Ovary (tissue), 9 donors: ENCODE measurements around the gene ZNF511. TPM values are rescaled to one million over a fixed set of nuclear protein-coding genes. Genes with fewer than 3 reads are reported as not detected.
"Not testable (repeated sequence)": the region's sequence is repeated elsewhere in the genome, so short reads cannot be mapped to it uniquely, and the experiment has no call there.

ENCODE experiments used
- DNase-seq, 5 donors: peaks; one replicate each; pipeline ENCODE4 v3.0.0-alpha.2; 2019 to 2020
- H3K27ac ChIP-seq, 2 donors: fragments of 200-600 bp; one replicate each; pipeline versions ENCODE4 v1.5.1 to v1.8.0; 2019 to 2022
- H3K27me3 ChIP-seq: fragments of 200-600 bp; one replicate; pipeline ENCODE4 v1.8.0; 2022
- H3K36me3 ChIP-seq: fragments of 200-600 bp; sonication (generic); one replicate; pipeline ENCODE4 v1.5.1; 2019
- H3K4me1 ChIP-seq: one replicate; pipeline ENCODE4 v1.8.1; 2013; ENCODE audit warnings: mild to moderate bottlenecking, moderate library complexity; ENCODE audit not compliant: insufficient read depth
- H3K4me3 ChIP-seq: fragments of 200-600 bp; sonication (generic); one replicate; pipeline ENCODE4 v1.5.1; 2017
- H3K9me3 ChIP-seq, 2 donors: fragments of 200-600 bp in 1 of 2; sonication (generic) in 1 of 2; one replicate each; pipeline versions ENCODE4 v1.5.1 to v1.8.1; 2013 to 2019; ENCODE audit warnings: mild to moderate bottlenecking in 1 of 2, moderate library complexity in 1 of 2
- EP300 ChIP-seq: sonication (generic); formaldehyde crosslinking; IDR thresholded peaks from one replicate; pipeline ENCODE4 v1.6.1; 2017; ENCODE audit warnings: antibody characterized with exemption
- POLR2A ChIP-seq: fragments of 450-650 bp; IDR thresholded peaks from one replicate; pipeline ENCODE4 v1.6.1; 2017; ENCODE audit warnings: antibody characterized with exemption, mild to moderate bottlenecking, moderate library complexity
- WGBS, 3 donors: extraction: QIAGEN DNeasy Blood & Tissue Kit in 1 of 3; methylation state at CpG; one replicate each; pipeline versions ENCODE4 v1.1.5 to v1.1.7; 2013 to 2017; 5-methylcytosine and 5-hydroxymethylcytosine counted together
- intact Hi-C, 4 donors: fragments of 100-400 bp; cut with DNase I; formaldehyde crosslinking; loops; one replicate each; pipeline versions ENCODE4 v1.11.0 to v1.15.1; 2022 to 2023
- polyA plus RNA-seq, 2 donors: library from polyadenylated mRNA; stranded (reverse); fragments of 200-250 nt in 1 of 2; fragments of 350-450 nt in 1 of 2; fragmentation: Illumina TruSeq in 1 of 2; extraction: RNeasy Lipid Tissue Mini Kit (QIAGEN cat#74804) in 1 of 2; gene quantifications; one replicate each; pipeline ENCODE4 v1.2.3, GENCODE V29; 2013 to 2014
- total RNA-seq, 7 donors: library from RNA; depleted of rRNA in 2 of 7; stranded (reverse); fragments of >200 nt in 2 of 7; fragmentation: NEBNext Ultra II Directional in 3 of 7; extraction: Animal tissue kit (Norgen Biotek cat#: 25700) in 3 of 7; gene quantifications; one replicate each; pipeline versions ENCODE4 v1.1.0 to v1.2.4, GENCODE V29; 2016 to 2023
- TF ChIP-seq, protein P1 (sequence below), 3 donors: fragments of 450-650 bp in 2 of 3; fragments of 200-600 bp in 1 of 3; IDR thresholded peaks; one replicate each; pipeline versions ENCODE4 v1.5.1 to v1.8.0; 2016 to 2022; ENCODE audit warnings: antibody characterized with exemption in 3 of 3, mild to moderate bottlenecking in 1 of 3
- donor health status: DM: no; HTN: no; CAD: no; lungs with moderate emphysema.
- donor health status: DM: no; HTN: no; CAD: no.
- donor health status: Bipolar disorder and iron deficiency.
- donor health status: DM: yes; HTN: yes; CAD: no.
- donor health status: DM: no; HTN: no; CAD: no.
- donor health status: DM: yes; HTN: yes; CAD: no.

Gene ZNF511
- total and polyA plus RNA-seq, 9 donors, result 16.3 to 64.8 (median 46.8) TPM

DNA sequence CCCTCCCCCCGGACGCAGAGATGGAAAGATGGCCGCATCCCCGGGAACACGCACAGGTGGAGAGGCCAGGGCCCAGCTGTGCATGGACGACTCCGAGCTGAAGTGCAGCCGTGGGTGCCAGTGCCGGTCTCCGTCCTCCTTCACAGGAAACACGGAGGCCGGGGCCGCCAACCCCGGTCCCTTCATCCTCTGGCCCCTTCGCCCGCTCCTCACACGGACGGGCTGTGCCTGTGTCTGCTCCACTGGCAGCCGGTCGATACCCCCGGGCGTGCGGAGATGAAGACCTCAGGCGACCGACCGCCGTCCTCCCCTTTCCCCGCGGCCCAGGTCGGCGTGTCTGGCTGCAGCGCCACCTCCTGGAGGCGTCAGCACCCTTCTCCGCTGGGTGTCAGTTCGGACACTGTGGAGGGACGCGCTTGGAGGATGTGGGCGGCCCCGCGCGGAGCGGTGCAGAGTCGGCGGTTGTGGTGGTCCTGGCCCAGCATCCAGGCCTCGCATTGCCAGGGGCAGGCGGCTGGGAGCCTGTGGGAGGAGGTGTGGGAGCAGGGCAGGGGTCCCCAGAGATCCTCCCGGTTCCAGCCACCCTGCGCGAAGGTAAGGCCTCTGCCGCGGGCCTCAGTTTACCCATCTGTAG is 9.9 kb downstream of the ZNF511 start:
- Histone ChIP-seq H3K4me3 (peak overlapping the region; percentile 23), H3K9me3 (no peaks in the 10 kb centered on the region), H3K36me3 (no peaks in the 10 kb centered on the region), H3K27ac (no peak overlapping the region), H3K4me1 (no peaks in the 10 kb centered on the region), H3K27me3 (no peaks in the 10 kb centered on the region)
- WGBS, 3 donors, result 8 to 15% (median 15%) methylated on average over 28 to 51 of the region's 51 CpGs
- peak; percentile 41 to 73 (median 64) for DNase-seq
- intact Hi-C loops, result loop anchor here in 1 of 4 donors (5.0 kb wide), 1 partner anchor 176 kb away; no protein-coding TSS in a partner anchor
- TF ChIP-seq EP300 (no peak), POLR2A (no peak)
- TF ChIP-seq, protein P1, sequence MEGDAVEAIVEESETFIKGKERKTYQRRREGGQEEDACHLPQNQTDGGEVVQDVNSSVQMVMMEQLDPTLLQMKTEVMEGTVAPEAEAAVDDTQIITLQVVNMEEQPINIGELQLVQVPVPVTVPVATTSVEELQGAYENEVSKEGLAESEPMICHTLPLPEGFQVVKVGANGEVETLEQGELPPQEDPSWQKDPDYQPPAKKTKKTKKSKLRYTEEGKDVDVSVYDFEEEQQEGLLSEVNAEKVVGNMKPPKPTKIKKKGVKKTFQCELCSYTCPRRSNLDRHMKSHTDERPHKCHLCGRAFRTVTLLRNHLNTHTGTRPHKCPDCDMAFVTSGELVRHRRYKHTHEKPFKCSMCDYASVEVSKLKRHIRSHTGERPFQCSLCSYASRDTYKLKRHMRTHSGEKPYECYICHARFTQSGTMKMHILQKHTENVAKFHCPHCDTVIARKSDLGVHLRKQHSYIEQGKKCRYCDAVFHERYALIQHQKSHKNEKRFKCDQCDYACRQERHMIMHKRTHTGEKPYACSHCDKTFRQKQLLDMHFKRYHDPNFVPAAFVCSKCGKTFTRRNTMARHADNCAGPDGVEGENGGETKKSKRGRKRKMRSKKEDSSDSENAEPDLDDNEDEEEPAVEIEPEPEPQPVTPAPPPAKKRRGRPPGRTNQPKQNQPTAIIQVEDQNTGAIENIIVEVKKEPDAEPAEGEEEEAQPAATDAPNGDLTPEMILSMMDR (IDR thresholded peaks at IDR 0.05), result peak; percentile 26 to 51 (median 47)

DNA sequence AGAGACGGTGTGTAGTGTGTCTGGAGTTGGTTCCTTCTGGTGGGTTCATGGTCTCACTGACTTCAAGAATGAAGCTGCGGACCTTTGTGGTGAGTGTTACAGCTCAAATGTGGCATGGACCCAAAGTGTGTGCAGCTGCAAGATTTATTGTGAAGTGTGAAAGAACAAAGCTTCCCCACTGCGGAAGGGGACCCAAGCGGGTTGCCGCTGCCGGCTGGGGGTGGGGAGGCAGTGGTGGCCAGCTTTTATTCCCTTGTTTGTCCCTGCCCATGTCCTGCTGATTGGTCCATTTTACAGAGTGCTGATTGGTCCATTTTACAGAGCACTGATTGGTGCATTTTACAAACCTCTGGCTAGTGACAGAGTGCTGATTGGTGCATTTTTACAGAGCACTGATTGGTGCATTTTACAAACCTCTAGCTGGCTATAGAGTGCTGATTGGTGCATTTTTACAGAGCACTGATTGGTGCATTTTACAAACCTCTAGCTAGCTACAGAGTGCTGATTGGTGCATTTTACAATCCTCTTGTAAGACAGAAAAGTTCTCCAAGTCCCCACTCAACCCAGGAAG is 12.2 kb downstream of the ZNF511 start:
- DNase-seq, H3K36me3 ChIP-seq, intact Hi-C loops, H3K9me3 ChIP-seq, H3K4me3 ChIP-seq, H3K4me1 ChIP-seq, H3K27me3 ChIP-seq, H3K27ac ChIP-seq: not testable (repeated sequence)
- WGBS, 3 donors, result 84 to 88% (median 87%) methylated on average over 6 of the region's 6 CpGs

DNA sequence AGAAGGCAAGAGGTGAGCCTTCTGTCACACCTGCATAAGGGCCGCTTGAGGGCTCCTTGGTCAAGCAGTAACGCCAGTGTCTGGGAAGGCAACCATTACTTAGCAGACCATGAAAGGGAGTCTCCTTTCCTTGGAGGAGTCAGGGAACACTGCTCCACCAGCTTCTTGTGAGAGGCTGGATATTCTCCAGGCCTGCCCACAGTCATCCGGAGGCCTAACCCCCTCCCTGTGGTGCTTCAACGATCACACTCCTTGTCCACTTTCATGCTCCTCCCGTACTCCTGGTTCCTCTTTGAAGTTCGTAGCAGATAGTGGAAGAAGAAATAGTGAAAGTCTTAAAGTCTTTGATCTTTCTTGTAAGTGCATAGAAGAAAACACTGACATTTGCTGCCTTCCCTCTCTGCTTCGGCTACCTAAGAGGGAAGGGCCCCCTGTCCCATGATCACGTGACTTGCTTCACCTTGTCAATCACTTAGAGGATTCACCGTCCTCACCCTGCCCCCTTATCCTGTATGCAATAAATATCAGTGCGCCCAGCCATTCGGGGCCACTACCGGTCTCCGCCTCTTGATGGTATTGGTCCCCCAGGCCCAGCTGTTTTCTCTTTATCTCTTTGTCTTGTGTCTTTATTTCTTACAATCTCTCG is 13.5 kb downstream of the ZNF511 start:
- H3K4me1 ChIP-seq, DNase-seq, H3K27ac ChIP-seq, H3K9me3 ChIP-seq, H3K36me3 ChIP-seq, H3K4me3 ChIP-seq, intact Hi-C loops: not testable (repeated sequence)
- WGBS, 3 donors, result 50 to 62% (median 57%) methylated on average over 12 to 13 of the region's 14 CpGs
- peaks cover 18% of the 10 kb centered on the region for H3K27me3 ChIP-seq

DNA sequence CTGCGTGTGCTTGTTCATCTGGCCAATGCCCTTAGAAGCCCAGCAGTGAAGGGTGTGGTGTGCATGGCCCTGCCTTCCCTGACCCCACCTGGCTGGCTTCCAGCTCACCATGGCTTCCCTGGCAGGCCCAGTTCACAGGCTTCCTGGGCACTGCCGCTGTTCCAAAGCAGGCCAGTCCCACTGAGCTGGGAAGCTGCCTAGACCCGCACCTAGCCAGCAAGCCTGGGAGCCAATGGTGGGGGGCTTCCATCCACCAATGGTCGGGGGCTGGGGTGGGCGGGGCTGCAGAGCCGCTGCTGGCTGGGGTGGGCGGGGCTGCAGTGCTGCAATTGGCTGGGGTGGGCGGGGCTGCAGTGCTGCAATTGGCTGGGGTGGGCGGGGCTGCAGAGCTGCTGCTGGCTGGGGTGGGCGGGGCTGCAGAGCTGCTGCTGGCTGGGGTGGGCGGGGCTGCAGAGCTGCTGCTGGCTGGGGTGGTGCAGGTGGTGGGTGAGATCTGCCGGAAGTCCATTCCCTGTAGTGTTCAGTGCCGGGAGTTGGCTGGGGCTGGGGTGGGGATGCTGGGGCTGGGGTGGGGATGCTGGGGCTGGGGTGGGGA is 15.6 kb downstream of the ZNF511 start:
- no peak overlapping the region for H3K4me3 ChIP-seq
- TF ChIP-seq, protein P1 (IDR thresholded peaks at IDR 0.05), result no peak
- TF ChIP-seq POLR2A (no peak), EP300 (no peak)
- H3K9me3 ChIP-seq, result no peaks in the 10 kb centered on the region
- 4 to 13% (median 5%) methylated on average over 6 to 13 of the region's 13 CpGs for WGBS, 3 donors
- no peaks in the 10 kb centered on the region for H3K36me3 ChIP-seq
- DNase-seq, result peak in 3 of 5 donors; percentile 45 to 77 (median 63)
- intact Hi-C loops, result no loop called here
- H3K27ac ChIP-seq, result no peak overlapping the region
- peaks cover 7% of the 10 kb centered on the region for H3K4me1 ChIP-seq
- H3K27me3 ChIP-seq, result peaks cover 26% of the 10 kb centered on the region

- DNase-seq, result no peak
- Histone ChIP-seq H3K4me1 (peaks cover 7% of the 10 kb centered on the region), H3K4me3 (no peak overlapping the region), H3K27me3 (peaks cover 26% of the 10 kb centered on the region), H3K36me3 (no peaks in the 10 kb centered on the region), H3K27ac (no peak overlapping the region), H3K9me3 (no peaks in the 10 kb centered on the region)
- TF ChIP-seq POLR2A (no peak), EP300 (no peak)
- TF ChIP-seq, protein P1 (IDR thresholded peaks at IDR 0.05), result no peak
- intact Hi-C loops, result no loop called here
- 7 to 15% (median 9%) methylated on average over 16 to 20 of the region's 20 CpGs for WGBS, 3 donors
Observed at GRCh38 chr10:133324857-133325260, 16.1 kb downstream of the ZNF511 start.
